ENCODE measurements around the gene PAGR1. TPM values are rescaled to one million over a fixed set of nuclear protein-coding genes. Genes with fewer than 3 reads are reported as not detected.
"Not testable (repeated sequence)": the region's sequence is repeated elsewhere in the genome, so short reads cannot be mapped to it uniquely, and the experiment has no call there.

Gene PAGR1
- 10.8 TPM for total RNA-seq

DNA sequence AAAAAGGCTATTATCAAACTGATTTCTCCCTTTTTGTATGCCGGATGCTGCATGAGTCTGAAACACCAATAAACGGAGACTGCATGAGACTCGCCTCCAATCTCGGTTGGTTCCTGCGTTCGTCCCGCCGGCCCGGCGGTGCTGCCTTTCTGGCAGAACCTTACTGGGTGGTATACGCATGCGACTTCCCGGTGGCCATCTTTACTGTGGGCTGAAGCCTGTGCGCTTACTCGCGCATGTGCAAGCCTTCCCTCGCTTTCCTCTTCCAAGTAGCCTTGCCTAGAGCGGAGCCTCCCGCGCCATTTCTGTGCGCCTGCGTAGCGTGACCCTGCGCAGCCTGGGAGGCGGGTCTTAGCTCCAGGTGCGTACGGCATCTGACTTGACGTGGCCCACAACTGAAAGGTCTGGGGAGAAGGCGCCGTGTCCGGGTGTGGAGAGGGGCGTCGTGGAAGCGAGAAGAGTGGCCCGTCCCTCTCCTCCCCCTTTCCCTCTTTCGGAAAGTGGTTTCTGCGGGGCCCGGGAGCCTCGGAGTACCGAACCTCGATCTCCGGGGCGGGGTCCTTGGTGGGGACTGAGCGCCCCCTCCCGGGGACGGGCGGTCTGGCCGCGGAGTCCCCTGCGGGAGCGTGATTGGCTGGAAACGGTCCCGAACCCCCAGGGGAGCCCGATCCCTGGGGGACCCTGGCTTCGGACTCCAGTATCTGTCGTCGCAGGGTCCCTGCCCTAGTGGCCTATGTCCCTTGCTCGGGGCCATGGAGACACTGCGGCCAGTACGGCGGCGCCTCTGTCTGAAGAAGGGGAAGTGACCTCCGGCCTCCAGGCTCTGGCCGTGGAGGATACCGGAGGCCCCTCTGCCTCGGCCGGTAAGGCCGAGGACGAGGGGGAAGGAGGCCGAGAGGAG, at the start of gene PAGR1:
Gene PAGR1, plus strand, starts transcription at position 360 of the 901 bp plus-strand sequence. Its CDS starts 374 bp downstream, at position 734.
- DNase-seq: peak; percentile 98

GRCh38 chr16:29766571-29766970, 49.4 kb upstream of the PAGR1 start:
- DNase-seq: no peak

GRCh38 chr16:29767062-29767461, 48.9 kb upstream of the PAGR1 start:
- no peak for DNase-seq

GRCh38 chr16:29769507-29769906, 46.4 kb upstream of the PAGR1 start:
- DNase-seq: no peak

DNA sequence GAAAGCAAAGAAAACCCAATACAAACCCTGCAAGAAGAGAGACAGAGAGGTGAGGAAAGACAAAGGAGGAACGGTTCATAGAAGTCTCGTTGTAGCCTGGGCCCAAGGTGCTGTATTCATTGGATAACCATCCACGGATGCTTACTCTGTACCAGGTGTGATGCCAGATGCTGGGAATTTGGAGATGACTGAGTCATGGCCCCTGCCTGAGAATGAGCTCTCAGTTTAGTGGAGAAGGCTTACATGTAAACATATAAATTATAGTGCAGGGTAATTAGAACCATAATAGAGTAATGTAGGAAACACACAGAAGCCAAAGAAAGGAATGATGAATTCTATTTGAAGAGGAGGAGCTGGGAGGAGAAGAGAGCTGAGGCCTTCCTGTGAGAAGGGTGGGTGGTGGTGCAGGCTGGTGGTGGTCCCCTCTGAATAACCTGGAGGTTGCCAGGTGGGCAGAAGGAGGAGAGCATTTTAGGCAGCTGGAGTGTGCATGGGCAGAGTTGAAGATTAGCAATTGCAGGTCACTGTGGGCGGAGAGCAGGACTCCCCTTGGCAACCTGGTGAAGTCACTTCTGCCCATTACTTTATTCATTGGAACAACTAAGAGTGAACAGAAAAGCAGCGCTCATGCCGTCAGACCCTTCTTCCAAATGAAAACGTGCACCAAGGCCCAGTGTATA, 45.6 kb upstream of the PAGR1 start:
- no peak for DNase-seq

DNA sequence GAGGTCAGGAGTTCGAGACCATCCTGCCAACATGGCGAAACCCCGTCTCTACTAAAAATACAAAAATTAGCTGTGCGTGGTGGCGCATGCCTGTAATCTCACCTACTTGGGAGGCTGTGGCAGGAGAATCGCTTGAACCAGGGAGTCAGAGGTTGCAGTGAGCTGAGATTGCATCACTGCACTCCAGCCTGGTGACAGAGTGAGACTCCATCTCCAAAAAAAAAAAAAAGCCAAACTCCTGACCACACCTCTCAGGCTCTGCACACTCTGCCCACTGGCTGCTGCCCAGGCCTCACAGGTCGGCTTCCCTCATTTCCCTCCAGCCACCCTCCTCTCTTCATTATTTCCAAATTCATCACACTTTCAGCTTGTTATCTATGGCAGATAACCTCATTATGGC, 43.6 kb upstream of the PAGR1 start:
- not testable (repeated sequence) for DNase-seq

DNA sequence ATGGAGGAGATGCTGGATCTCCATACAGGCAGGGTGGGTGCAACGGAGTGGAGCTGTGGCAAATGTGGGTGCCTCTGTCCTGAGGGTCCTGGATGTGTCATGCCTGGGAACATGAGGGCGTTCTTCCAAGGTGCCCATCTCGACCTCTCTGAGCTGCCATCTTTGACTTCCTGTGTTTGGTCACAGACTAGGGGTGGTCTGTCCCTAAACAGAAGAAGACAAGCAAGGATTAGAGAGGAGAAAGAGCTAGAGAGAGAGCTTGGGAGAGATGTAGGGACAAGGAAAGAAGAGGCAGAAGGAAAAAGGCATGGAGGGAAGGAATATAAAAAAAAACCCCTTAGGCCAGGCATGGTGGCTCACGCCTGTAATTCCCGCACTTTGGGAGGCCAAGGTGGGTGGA, 41.2 kb upstream of the PAGR1 start:
- DNase-seq: no peak

GRCh38 chr16:29775742-29776408, 40.1 kb upstream of the PAGR1 start:
- DNase-seq: no peak

GRCh38 chr16:29777576-29778350, 38.2 kb upstream of the PAGR1 start, which contains the start of gene ZG16:
Gene ZG16, plus strand, starts transcription at chr16:29778256. Its CDS starts 1,011 bp downstream, at chr16:29779267.
- DNase-seq: no peak

GRCh38 chr16:29779474-29779873, 36.5 kb upstream of the PAGR1 start:
- DNase-seq: no peak

DNA sequence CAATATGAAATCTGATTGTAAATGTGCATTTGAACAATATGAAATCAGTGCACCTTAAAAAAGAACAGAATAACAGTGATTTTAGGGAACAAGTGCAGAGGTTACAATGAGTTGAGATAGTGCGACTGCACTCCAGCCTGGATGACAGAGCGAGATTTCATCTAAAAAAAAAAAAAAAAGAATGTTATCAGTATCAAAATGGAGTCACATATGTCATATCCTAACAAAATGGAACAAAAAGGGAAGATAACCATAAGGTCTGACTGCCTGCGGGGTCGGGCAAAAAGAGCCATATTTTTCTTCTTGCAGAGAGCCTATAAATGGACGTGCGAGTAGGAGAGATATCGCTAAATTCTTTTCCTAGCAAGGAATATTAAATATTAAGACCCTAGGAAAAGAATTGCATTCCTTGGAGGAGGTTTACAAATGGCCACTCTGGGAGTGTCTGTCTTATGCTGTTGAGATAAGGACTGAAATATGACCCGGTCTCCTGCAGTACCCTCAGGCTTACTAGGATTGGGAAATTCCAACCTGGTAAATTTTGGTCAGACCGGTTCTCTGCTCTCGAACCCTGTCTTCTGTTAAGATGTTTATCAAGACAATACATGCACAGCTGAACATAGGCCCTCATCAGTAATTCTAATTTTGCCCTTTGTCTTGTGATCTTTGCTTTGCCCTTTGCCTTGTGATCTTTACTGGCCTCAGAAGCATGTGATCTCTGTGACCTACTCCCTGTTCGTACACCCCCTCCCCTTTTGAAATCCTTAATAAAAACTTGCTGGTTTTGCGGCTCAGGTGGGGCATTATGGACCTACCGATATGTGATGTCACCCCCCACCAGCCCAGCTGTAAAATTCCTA, 32.6 kb upstream of the PAGR1 start:
- not testable (repeated sequence) for DNase-seq

DNA sequence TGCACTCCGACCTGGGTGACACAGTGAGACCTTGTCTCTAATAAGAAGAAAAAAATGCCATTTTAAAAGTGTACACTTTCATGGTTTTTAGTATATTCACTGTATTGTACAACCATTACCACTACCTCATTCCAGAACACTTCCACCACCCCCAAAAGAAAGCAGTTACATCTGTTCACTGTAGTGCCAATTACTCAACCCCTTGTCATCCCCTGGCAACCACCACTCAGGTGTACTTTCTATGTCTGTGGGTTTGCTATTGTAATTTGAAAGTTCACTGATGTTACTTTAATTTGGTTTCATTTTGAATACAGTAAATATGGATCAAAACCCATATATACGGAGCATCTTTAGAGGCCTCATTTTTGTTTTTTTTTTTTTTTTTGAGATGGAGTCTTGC, 31.8 kb upstream of the PAGR1 start:
- DNase-seq: no peak

- peak; percentile 61 for DNase-seq
Observed at GRCh38 chr16:29784901-29785500, 31.0 kb upstream of the PAGR1 start.

DNA sequence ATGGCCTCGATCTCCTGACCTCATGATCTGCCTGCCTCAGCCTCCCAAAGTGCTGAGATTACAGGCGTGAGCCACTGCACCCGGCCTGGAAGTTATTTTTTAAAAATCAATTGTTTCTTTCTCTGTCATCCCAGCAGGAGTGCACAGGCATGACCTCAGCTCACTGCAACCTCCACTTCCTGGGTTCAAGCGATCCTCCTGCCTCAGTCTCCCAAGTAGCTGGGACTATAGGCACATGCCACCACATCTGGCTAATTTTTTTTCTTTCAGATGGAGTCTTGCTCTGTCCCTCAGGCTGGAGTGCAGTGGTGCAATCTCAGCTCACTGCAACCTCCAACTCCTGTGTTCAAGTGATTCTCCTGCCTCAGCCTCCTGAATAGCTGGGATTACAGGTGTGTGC, 28.8 kb upstream of the PAGR1 start:
- DNase-seq: not testable (repeated sequence)

GRCh38 chr16:29789775-29790182, 26.2 kb upstream of the PAGR1 start:
- no peak for DNase-seq

DNA sequence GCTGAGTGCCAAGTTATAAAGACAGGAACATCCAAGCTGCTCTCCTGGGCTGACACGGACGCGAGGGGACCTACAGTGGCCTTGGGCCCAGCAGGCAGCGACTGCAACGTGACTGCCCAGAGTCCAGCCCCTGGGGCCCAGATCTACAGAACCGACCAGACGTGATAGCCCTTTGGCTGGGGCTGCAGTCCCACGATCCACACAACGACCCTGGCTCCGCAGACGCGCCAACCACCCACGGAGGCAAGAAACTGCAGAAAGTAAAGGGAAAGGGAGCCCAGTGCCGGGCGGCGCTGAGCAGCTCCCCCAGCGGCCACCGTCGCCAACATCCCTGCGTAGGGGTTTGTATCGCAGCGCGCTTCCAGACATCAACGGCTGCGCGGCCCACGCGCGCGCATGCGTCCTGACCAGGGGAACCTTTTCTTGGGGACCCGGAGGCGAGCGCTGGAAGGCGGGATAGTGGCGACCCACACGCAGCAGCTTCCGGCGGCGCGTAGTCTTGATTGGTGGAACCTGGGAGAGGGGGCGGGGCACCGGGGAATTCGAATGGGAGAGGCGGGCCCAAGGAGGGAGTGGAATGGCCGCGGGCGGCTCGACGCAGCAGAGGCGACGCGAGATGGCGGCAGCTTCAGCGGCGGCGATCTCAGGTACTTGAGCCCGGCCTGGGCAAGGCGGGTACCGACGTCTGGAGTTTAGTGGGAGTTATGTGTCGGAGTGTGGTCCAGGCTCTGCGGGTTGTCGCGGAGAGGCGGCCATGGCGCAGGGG, 25.6 kb upstream of the PAGR1 start, which contains the start of gene KIF22:
Gene KIF22, plus strand, starts transcription at position 569 of the 766 bp plus-strand sequence. Its CDS starts 9 bp downstream, at position 578.
- DNase-seq: peak; percentile 98

- DNase-seq: no peak
Observed at GRCh38 chr16:29790949-29791844, 24.8 kb upstream of the PAGR1 start.
